B cell (primary cell): ENCODE measurements around the gene MTCL1. TPM values are rescaled to one million over a fixed set of nuclear protein-coding genes. Genes with fewer than 3 reads are reported as not detected.

Experiments
- ATAC-seq: fragments of 200-7000 bp; cut with Tn5 transposase; one replicate; pipeline ENCODE4 v1.10.0; 2021; ENCODE audit warnings: low read depth, mild to moderate bottlenecking, moderate number of reproducible peaks, moderate library complexity
- CTCF ChIA-PET: fragments of 350-600 bp; sonication (Branson Sonifier 250); formaldehyde crosslinking; loops from one replicate; lab custom pipeline; 2021; ENCODE audit warnings: antibody characterized with exemption, inconsistent platforms; lab: Charles Lee
- POLR2A ChIA-PET: fragments of 350-600 bp; sonication (Branson Sonifier 250); formaldehyde crosslinking; loops from one replicate; lab custom pipeline; 2021; ENCODE audit warnings: antibody characterized with exemption; lab: Charles Lee
- DNase-seq: peaks from one replicate; pipeline ENCODE4 v3.0.0; 2013
- H2AFZ ChIP-seq: 2 replicates; pipeline ENCODE4 v1.6.1; 2012; ENCODE audit warnings: mild to moderate bottlenecking, low read depth, low read length; ENCODE audit not compliant: insufficient read depth, poor library complexity, severe bottlenecking
- H3K27ac ChIP-seq, 2 donors: 1 replicate in 1 of 2; 2 replicates in 1 of 2; pipeline ENCODE4 v1.5.1; 2012 to 2013; ENCODE audit warnings: low read length in 2 of 2, mild to moderate bottlenecking in 2 of 2, moderate library complexity in 1 of 2
- H3K27me3 ChIP-seq, 4 experiments: fragments of 200-600 bp in 1 of 4; sonication (generic) in 1 of 4; replicated peaks in 1 of 4; 1 replicate in 2 of 4; 2 replicates in 2 of 4; pipeline versions ENCODE4 v1.6.1 to v1.7.0; 2013 to 2016; ENCODE audit warnings: low read length in 3 of 4, mild to moderate bottlenecking in 2 of 4, mixed read lengths in 1 of 4, moderate library complexity in 1 of 4; ENCODE audit not compliant: insufficient read depth in 4 of 4, control insufficient read depth in 3 of 4; ENCODE audit errors: control extremely low read depth in 1 of 4
- H3K36me3 ChIP-seq, 2 experiments: replicated peaks in 1 of 2; 1 replicate in 1 of 2; 2 replicates in 1 of 2; pipeline versions ENCODE4 v1.6.1 to v1.7.1; 2013; ENCODE audit warnings: low read length in 1 of 2; ENCODE audit not compliant: insufficient read depth in 2 of 2, control insufficient read depth in 1 of 2; ENCODE audit errors: control extremely low read depth in 1 of 2, extremely low read depth in 1 of 2
- H3K4me1 ChIP-seq, 2 donors: fragments of 200-600 bp in 1 of 2; sonication (generic) in 1 of 2; 1 replicate in 1 of 2; 2 replicates in 1 of 2; pipeline versions ENCODE4 v1.5.1 to v1.6.1; 2013 to 2017; ENCODE audit warnings: low read length in 2 of 2; ENCODE audit not compliant: control insufficient read depth in 2 of 2, insufficient read depth in 2 of 2
- H3K4me2 ChIP-seq: replicated peaks from 2 replicates; pipeline ENCODE3; 2012; ENCODE audit warnings: mild to moderate bottlenecking, low read depth, low read length; ENCODE audit not compliant: poor library complexity, severe bottlenecking
- H3K4me3 ChIP-seq, 5 experiments: fragments of 200-600 bp in 1 of 5; sonication (generic) in 1 of 5; 1 replicate in 3 of 5; 2 replicates in 2 of 5; pipeline versions ENCODE4 v1.5.1 to v1.7.0; 2011 to 2016; ENCODE audit warnings: low read length in 4 of 5, mild to moderate bottlenecking in 4 of 5, low read depth in 2 of 5, control low read depth in 1 of 5, moderate library complexity in 1 of 5; ENCODE audit not compliant: insufficient read depth in 1 of 5; ENCODE audit errors: control extremely low read depth in 1 of 5, extremely low read depth in 1 of 5
- H3K79me2 ChIP-seq: fragments of 200-600 bp; sonication (generic); one replicate; pipeline ENCODE4 v1.6.0; 2016; ENCODE audit warnings: low read length; ENCODE audit not compliant: control insufficient read depth, insufficient read depth
- H3K9ac ChIP-seq: fragments of 200-600 bp; sonication (generic); 2 replicates; pipeline ENCODE4 v1.6.1; 2017; ENCODE audit warnings: mild to moderate bottlenecking, low read length, moderate library complexity
- H3K9me3 ChIP-seq, 3 donors: one replicate each; pipeline versions ENCODE4 v1.6.1 to v1.7.1; 2013; ENCODE audit warnings: low read length in 2 of 3; ENCODE audit not compliant: control insufficient read depth in 2 of 3, insufficient read depth in 1 of 3; ENCODE audit errors: control extremely low read depth in 1 of 3
- H4K20me1 ChIP-seq: 2 replicates; pipeline ENCODE4 v1.6.0; 2012; ENCODE audit warnings: mild to moderate bottlenecking, low read length; ENCODE audit not compliant: insufficient read depth, control insufficient read depth, poor library complexity, severe bottlenecking
- H3K27ac Mint-ChIP-seq: one replicate; pipeline ENCODE4 v1.8.0; 2021; ENCODE audit warnings: mixed read lengths
- H3K27me3 Mint-ChIP-seq: one replicate; pipeline ENCODE4 v1.8.0; 2021; ENCODE audit warnings: mixed read lengths
- H3K4me1 Mint-ChIP-seq: one replicate; pipeline ENCODE4 v1.8.0; 2021; ENCODE audit warnings: mixed read lengths
- H3K4me3 Mint-ChIP-seq: one replicate; pipeline ENCODE4 v1.8.0; 2021; ENCODE audit warnings: mixed read lengths
- H3K9me3 Mint-ChIP-seq: one replicate; pipeline ENCODE4 v1.8.0; 2022; ENCODE audit warnings: mixed read lengths; ENCODE audit not compliant: insufficient read depth
- CTCF ChIP-seq: fragments of 200-600 bp; IDR thresholded peaks from one replicate; pipeline ENCODE4 v1.8.0; 2022; ENCODE audit warnings: antibody characterized with exemption, mild to moderate bottlenecking
- EZH2 ChIP-seq: IDR thresholded peaks from 2 replicates; pipeline ENCODE4 v1.6.1; 2012; ENCODE audit warnings: borderline replicate concordance, low read depth, mild to moderate bottlenecking, moderate library complexity, low read length; ENCODE audit not compliant: insufficient read depth, poor library complexity, severe bottlenecking
- WGBS: methylation state at CpG from one replicate; pipeline ENCODE4 v1.1.5; 2013; ENCODE audit warnings: missing lambda C conversion rate; ENCODE audit not compliant: insufficient coverage; 5-methylcytosine and 5-hydroxymethylcytosine counted together
- intact Hi-C: fragments of 100-400 bp; cut with micrococcal nuclease; formaldehyde crosslinking; loops from one replicate; pipeline ENCODE4 v1.10.0; 2022
- polyA plus RNA-seq: library from polyadenylated mRNA; depleted of rRNA; stranded (reverse); fragments of >200 nt; gene quantifications from 2 replicates; pipeline ENCODE4 v1.2.3, GENCODE V29; 2012
- total RNA-seq, 2 donors: library from RNA; stranded (reverse); fragments of 120-200 nt in 1 of 2; gene quantifications; 1 replicate in 1 of 2; 2 replicates in 1 of 2; pipeline versions ENCODE4 v1.2.3 to v1.2.4, GENCODE V29; 2013 to 2022

MTCL1 gene
- total and polyA plus RNA-seq, 2 donors (not counting 1 experiment from before 2014, with no cell fraction given): 2.7 to 5.8 TPM

DNA sequence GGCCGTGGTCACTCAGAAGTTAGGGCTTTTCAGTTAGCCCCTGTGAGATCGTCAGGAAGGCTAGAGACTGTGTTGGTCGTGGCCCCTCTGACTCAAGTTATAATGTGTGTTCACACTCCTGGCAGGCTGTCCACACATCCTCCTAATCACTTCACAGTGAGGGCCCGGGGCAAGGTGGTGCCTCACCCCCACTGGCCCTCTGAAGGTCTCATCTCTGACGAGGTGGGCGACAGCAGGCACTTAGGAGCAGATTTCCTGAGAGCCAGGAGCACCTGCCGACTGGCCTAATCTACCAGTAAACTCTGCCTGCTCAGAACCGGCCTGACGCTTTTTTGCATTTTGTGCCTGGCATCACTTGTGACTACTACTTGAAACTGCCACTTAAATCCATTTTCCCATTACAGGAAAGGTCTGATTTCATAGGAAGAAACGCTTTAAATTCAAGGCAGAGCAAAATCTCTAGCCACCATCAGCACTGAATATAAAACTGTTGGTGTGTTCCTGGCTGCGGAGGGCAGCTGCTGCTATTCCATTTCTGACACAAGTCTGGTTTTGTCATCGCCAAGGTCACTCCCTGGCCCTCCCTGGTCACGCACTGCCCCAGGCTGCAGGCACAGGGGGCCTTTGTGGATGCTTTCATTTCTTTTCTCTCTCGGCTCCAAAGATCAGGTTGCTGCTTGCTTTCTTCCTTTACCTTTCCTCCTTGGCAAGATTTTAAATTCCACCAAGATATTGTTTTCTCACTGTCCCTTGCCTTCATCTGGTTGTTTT is 48.1 kb upstream of the MTCL1 start:
- CTCF ChIA-PET: interaction anchor here (4.9 to 15.3 kb wide), 2 partner anchors 328 to 336 kb away, joined by 25 to 283 read pairs; no protein-coding TSS in a partner anchor
- Histone ChIP-seq H3K27me3 (peaks cover 0 to 7% (median 3%) of the 10 kb centered on the region in 4 experiments), H3K27ac (no peak overlapping the region), H3K4me2 (no peak overlapping the region), H3K4me3 (no peak overlapping the region), H3K4me1 (peaks cover 8% of the 10 kb centered on the region in 2 donors), H3K9me3 (no peaks in the 10 kb centered on the region), H3K79me2 (no peaks in the 10 kb centered on the region), H3K9ac (no peak overlapping the region), H3K36me3 (no peaks in the 10 kb centered on the region), H4K20me1 (no peaks in the 10 kb centered on the region), H2AFZ (no peak overlapping the region)
- 94% methylated on average over 14 of the region's 14 CpGs for WGBS
- DNase-seq (no peak), ATAC-seq (no peak)
- Mint-ChIP-seq H3K4me1 (peaks cover 9% of the 10 kb centered on the region), H3K27me3 (no peaks in the 10 kb centered on the region), H3K4me3 (no peak overlapping the region), H3K9me3 (no peaks in the 10 kb centered on the region), H3K27ac (no peak overlapping the region)
- POLR2A ChIA-PET: no interaction called here
- TF ChIP-seq CTCF (no peak), EZH2 (no peak)
- intact Hi-C loops: loop anchor here (10.0 kb wide), 1 partner anchor 858 kb away; no protein-coding TSS in a partner anchor

DNA sequence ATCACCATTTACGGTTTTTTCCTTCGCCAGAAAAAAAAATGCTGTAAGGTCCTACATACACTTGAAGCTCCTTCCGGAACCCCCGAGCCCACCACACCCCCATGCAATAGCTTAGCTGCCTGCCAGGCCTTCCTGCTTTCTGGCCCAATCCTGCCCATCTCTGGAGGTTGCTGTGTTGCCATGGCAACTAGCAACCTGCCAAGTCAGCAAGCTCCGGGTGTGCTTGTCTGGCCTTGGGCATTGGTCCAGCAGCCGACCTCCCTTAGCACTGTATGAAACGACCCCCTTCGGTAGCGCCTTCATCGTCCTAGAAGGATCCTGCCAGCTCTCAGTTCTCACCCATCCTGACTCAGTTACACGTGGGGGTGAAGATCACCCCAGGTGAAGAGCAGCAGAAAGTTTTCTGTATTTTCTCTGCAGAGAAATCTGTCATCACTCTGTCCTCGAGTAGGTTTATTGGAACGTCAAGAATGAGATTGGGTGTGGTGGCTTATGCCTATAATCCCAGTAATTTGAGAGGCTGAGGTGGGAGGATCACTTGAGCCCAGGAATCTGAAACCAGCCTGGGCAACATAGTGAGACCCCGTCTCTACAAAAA is 47.4 kb upstream of the MTCL1 start:
- H3K27me3 Mint-ChIP-seq: peaks cover 2% of the 10 kb centered on the region
- H2AFZ ChIP-seq: no peak overlapping the region
- no peak overlapping the region for H3K9ac ChIP-seq
- DNase-seq (no peak), ATAC-seq (no peak)
- no peak overlapping the region for H3K4me2 ChIP-seq
- no peak overlapping the region for H3K4me3 ChIP-seq
- H3K27ac ChIP-seq: no peak overlapping the region
- POLR2A ChIA-PET: no interaction called here
- CTCF ChIA-PET: interaction anchor here (15.3 kb wide), 1 partner anchor 327 kb away, joined by 283 read pairs; no protein-coding TSS in a partner anchor
- no peaks in the 10 kb centered on the region for H4K20me1 ChIP-seq
- no peaks in the 10 kb centered on the region for H3K9me3 Mint-ChIP-seq
- H3K36me3 ChIP-seq: no peaks in the 10 kb centered on the region
- H3K27ac Mint-ChIP-seq: no peak overlapping the region
- H3K27me3 ChIP-seq: peaks cover 0 to 8% (median 3%) of the 10 kb centered on the region in 4 experiments
- no peaks in the 10 kb centered on the region for H3K79me2 ChIP-seq
- WGBS: 89% methylated on average over 10 of the region's 14 CpGs
- peaks cover 8 to 10% of the 10 kb centered on the region in 2 donors for H3K4me1 ChIP-seq
- intact Hi-C loops: loop anchor here (10.0 kb wide), 1 partner anchor 857 kb away; no protein-coding TSS in a partner anchor
- H3K9me3 ChIP-seq: no peaks in the 10 kb centered on the region
- peaks cover 9% of the 10 kb centered on the region for H3K4me1 Mint-ChIP-seq
- TF ChIP-seq EZH2: no peak
- TF ChIP-seq CTCF: no peak
- no peak overlapping the region for H3K4me3 Mint-ChIP-seq
